ENCODE measurements around the gene HCCS. TPM values are rescaled to one million over a fixed set of nuclear protein-coding genes. Genes with fewer than 3 reads are reported as not detected.

Gene HCCS
- total and polyA plus RNA-seq, 8 donors: 1.3 to 22.9 (median 14.3) TPM

DNA sequence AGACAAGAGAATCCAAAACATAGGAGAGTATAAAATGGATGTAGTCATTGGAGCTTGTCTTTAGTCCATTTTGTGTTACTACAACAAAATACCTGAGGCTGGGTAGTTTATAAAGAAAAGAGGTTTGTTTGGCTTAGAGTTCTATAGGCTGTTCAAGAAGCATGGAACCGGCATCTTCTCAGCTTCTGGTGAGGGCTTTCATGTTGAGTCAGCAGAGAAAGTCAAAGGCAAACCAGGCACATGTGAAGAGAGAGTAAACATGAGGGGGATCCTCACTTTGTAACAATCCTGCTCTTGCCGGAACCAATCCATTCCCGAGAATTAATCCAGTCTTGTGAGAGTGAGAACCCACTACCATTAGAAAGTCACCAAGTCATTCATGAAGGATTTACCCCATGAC, 8.1 kb upstream of the HCCS start:
- 74 to 92% (median 87%) methylated on average over 3 of the region's 3 CpGs for WGBS, 5 donors
- H3K27ac ChIP-seq: no peak overlapping the region
- no peak for DNase-seq
- H3K4me3 ChIP-seq: no peak overlapping the region
- H3K9me3 ChIP-seq: no peaks in the 10 kb centered on the region
- no peaks in the 10 kb centered on the region for H3K36me3 ChIP-seq
- H3K27me3 ChIP-seq: no peaks in the 10 kb centered on the region
- intact Hi-C loops (cut with DNase I; ENCODE audit: low total_unique reads): no loop called here
- H3K4me1 ChIP-seq: peaks cover 0 to 4% (median 0%) of the 10 kb centered on the region in 4 donors
- TF ChIP-seq POLR2A (IDR thresholded peaks at IDR 0.05): no peak
- TF ChIP-seq CTCF (IDR thresholded peaks at IDR 0.05): no peak
- TF ChIP-seq EP300 (IDR thresholded peaks at IDR 0.05): no peak
- no peak for TF ChIP-seq POLR2AphosphoS5 (IDR thresholded peaks at IDR 0.05)

GRCh38 chrX:11103751-11104150, 7.4 kb upstream of the HCCS start:
- Histone ChIP-seq H3K4me3 (no peak overlapping the region), H3K9me3 (no peaks in the 10 kb centered on the region), H3K4me1 (peaks cover 0 to 4% (median 0%) of the 10 kb centered on the region in 4 donors), H3K27ac (no peak overlapping the region), H3K27me3 (no peaks in the 10 kb centered on the region), H3K36me3 (no peaks in the 10 kb centered on the region)
- 68 to 90% (median 86%) methylated on average over 2 of the region's 2 CpGs for WGBS, 5 donors
- intact Hi-C loops (cut with DNase I; ENCODE audit: low total_unique reads): no loop called here
- DNase-seq: no peak
- TF ChIP-seq POLR2AphosphoS5 (IDR thresholded peaks at IDR 0.05): no peak
- TF ChIP-seq EP300 (IDR thresholded peaks at IDR 0.05): no peak
- TF ChIP-seq POLR2A (IDR thresholded peaks at IDR 0.05): no peak
- no peak for TF ChIP-seq CTCF (IDR thresholded peaks at IDR 0.05)

GRCh38 chrX:11105080-11105479, 6.1 kb upstream of the HCCS start:
- no peaks in the 10 kb centered on the region for H3K36me3 ChIP-seq
- intact Hi-C loops (cut with DNase I; ENCODE audit: low total_unique reads): no loop called here
- DNase-seq: no peak
- no peaks in the 10 kb centered on the region for H3K9me3 ChIP-seq
- no peaks in the 10 kb centered on the region for H3K27me3 ChIP-seq
- no peak for TF ChIP-seq CTCF (IDR thresholded peaks at IDR 0.05)
- TF ChIP-seq POLR2A (IDR thresholded peaks at IDR 0.05): no peak
- TF ChIP-seq EP300 (IDR thresholded peaks at IDR 0.05): no peak
- TF ChIP-seq POLR2AphosphoS5 (IDR thresholded peaks at IDR 0.05): no peak
- H3K4me3 ChIP-seq: no peak overlapping the region
- no peak overlapping the region for H3K27ac ChIP-seq
- 73 to 97% (median 91%) methylated on average over 4 of the region's 4 CpGs for WGBS, 5 donors
- peaks cover 0 to 4% (median 0%) of the 10 kb centered on the region in 4 donors for H3K4me1 ChIP-seq

DNA sequence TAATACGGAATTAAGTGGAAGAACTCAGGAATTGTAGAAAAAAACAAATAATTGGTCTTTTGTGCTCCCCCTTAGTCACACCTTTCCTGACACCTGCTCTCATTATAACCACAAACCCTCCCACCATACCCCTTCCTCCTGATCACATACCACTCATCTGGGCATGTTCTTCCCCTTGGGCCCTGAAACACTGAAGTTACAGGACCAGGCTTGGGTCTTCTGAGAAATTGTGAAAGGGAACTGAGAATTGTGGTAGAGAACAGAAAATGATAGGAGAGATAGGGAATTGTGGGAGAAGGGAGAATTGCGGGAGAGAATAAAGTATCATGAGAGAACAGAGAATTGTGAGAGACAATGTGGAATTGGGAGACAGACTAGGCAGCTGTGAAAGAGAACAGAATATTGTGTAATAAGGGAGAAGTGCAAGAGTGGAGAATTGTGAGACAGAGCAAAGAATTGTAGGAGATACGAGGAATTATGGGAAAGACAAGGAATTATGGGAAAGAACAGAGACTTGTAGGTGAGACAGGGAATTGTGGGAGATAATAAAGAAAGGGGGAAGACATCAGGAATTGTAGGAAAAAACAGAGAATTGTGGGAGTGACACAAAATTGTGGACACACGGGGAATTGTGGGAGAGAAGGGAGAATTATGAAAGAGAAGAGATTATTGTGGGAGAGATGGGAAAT, 2.7 kb upstream of the HCCS start:
- Histone ChIP-seq H3K36me3 (no peaks in the 10 kb centered on the region), H3K9me3 (no peaks in the 10 kb centered on the region), H3K27me3 (no peaks in the 10 kb centered on the region), H3K4me3 (no peak overlapping the region), H3K27ac (no peak overlapping the region), H3K4me1 (peaks cover 0 to 23% (median 19%) of the 10 kb centered on the region in 4 donors)
- TF ChIP-seq POLR2AphosphoS5 (IDR thresholded peaks at IDR 0.05) (no peak), CTCF (IDR thresholded peaks at IDR 0.05) (no peak), EP300 (IDR thresholded peaks at IDR 0.05) (no peak), POLR2A (IDR thresholded peaks at IDR 0.05) (no peak)
- DNase-seq: no peak
- intact Hi-C loops (cut with DNase I; ENCODE audit: low total_unique reads): no loop called here
- WGBS, 5 donors: 82 to 92% (median 89%) methylated on average over 4 of the region's 4 CpGs

Data from stomach (tissue), 9 donors.